GM23338 (cell line): ENCODE data around the gene SPINK6. TPM values are rescaled to one million over a fixed set of nuclear protein-coding genes. Genes with fewer than 3 reads are reported as not detected.
A peak's percentile ranks its signal among the peaks of the same experiment; 100 is the strongest.

Experiments
- ATAC-seq: fragments of 200-7000 bp; cut with Tn5 transposase; 3 replicates; pipeline ENCODE4 v1.9.1; 2020
- DNase-seq: peaks from one replicate; pipeline ENCODE4 v3.0.0-alpha.2; 2015; ENCODE audit warnings: low spot score
- H2AFZ ChIP-seq: fragments of 200-600 bp; sonication (generic); 2 replicates; pipeline ENCODE4 v1.8.0; 2016; ENCODE audit warnings: antibody characterized with exemption, mild to moderate bottlenecking, moderate library complexity
- H3F3A ChIP-seq: fragments of 200-600 bp; sonication (generic); replicated peaks from 2 replicates; pipeline ENCODE4 v1.8.0; 2017; ENCODE audit warnings: antibody characterized with exemption, mixed run types, low read depth
- H3K27ac ChIP-seq: fragments of 200-600 bp; sonication (generic); 2 replicates; pipeline ENCODE4 v1.6.1; 2016; ENCODE audit warnings: low read depth
- H3K27me3 ChIP-seq: fragments of 200-600 bp; sonication (generic); 2 replicates; pipeline ENCODE4 v1.8.0; 2016; ENCODE audit warnings: mild to moderate bottlenecking, mixed run types, moderate library complexity; ENCODE audit not compliant: insufficient read depth
- H3K36me3 ChIP-seq: fragments of 200-600 bp; sonication (generic); 2 replicates; pipeline ENCODE4 v1.8.0; 2016; ENCODE audit warnings: mild to moderate bottlenecking; ENCODE audit not compliant: insufficient read depth
- H3K4me1 ChIP-seq: fragments of 200-600 bp; sonication (generic); 2 replicates; pipeline ENCODE4 v1.8.0; 2016; ENCODE audit warnings: mild to moderate bottlenecking, moderate library complexity; ENCODE audit not compliant: insufficient read depth
- H3K4me2 ChIP-seq: fragments of 200-600 bp; sonication (generic); 2 replicates; pipeline ENCODE4 v1.7.1; 2017; ENCODE audit warnings: mixed run types
- H3K4me3 ChIP-seq: fragments of 200-600 bp; sonication (generic); 2 replicates; pipeline ENCODE4 v1.6.1; 2016; ENCODE audit warnings: mixed run types
- H3K79me2 ChIP-seq: fragments of 200-600 bp; sonication (generic); replicated peaks from 2 replicates; pipeline ENCODE4 v1.8.0; 2017; ENCODE audit warnings: mild to moderate bottlenecking; ENCODE audit not compliant: insufficient read depth
- H3K9me2 ChIP-seq: fragments of 200-600 bp; sonication (generic); 2 replicates; pipeline ENCODE4 v1.8.0; 2017; ENCODE audit not compliant: insufficient read depth
- H4K20me1 ChIP-seq: fragments of 200-600 bp; sonication (generic); replicated peaks from 2 replicates; pipeline ENCODE4 v1.8.0; 2017; ENCODE audit warnings: mild to moderate bottlenecking; ENCODE audit not compliant: insufficient read depth
- H3K27ac Mint-ChIP-seq: 2 replicates; pipeline ENCODE4 v1.8.0; 2020; ENCODE audit warnings: inconsistent platforms, mild to moderate bottlenecking, moderate library complexity, mixed read lengths
- H3K27me3 Mint-ChIP-seq: 3 replicates; pipeline ENCODE4 v1.8.0; 2022; ENCODE audit warnings: low read depth, mild to moderate bottlenecking, moderate library complexity, mixed read lengths, inconsistent platforms; ENCODE audit not compliant: insufficient read depth, poor library complexity
- H3K36me3 Mint-ChIP-seq: 3 replicates; pipeline ENCODE4 v1.8.0; 2021; ENCODE audit warnings: low read depth, mild to moderate bottlenecking, inconsistent platforms, moderate library complexity, mixed read lengths
- H3K4me1 Mint-ChIP-seq: 3 replicates; pipeline ENCODE4 v1.8.0; 2020; ENCODE audit warnings: mild to moderate bottlenecking, inconsistent platforms, mixed read lengths
- H3K4me3 Mint-ChIP-seq: 3 replicates; pipeline ENCODE4 v1.8.0; 2021; ENCODE audit warnings: moderate library complexity, mild to moderate bottlenecking, inconsistent platforms, mixed read lengths
- H3K9me3 Mint-ChIP-seq: 3 replicates; pipeline ENCODE4 v1.8.0; 2020; ENCODE audit warnings: moderate library complexity, mild to moderate bottlenecking, inconsistent platforms, mixed read lengths
- CREB1 ChIP-seq: fragments of 250-450 bp; sonication (Bioruptor Pico); IDR thresholded peaks from 2 replicates; pipeline ENCODE4 v1.5.0; 2020; ENCODE audit warnings: low read depth, mild to moderate bottlenecking, moderate library complexity
- CTCF ChIP-seq, 2 experiments: fragments of 200-600 bp in 1 of 2; sonication (generic) in 1 of 2; conservative IDR thresholded peaks; 2 replicates each; pipeline versions ENCODE4 v1.5.1 to v1.6.1; 2016 to 2017; ENCODE audit warnings: antibody characterized with exemption in 2 of 2, low read depth in 2 of 2, mild to moderate bottlenecking in 2 of 2, moderate library complexity in 1 of 2
- EZH2 ChIP-seq: fragments of 200-600 bp; sonication (generic); IDR thresholded peaks from one replicate; pipeline ENCODE4 v1.8.0; 2017; ENCODE audit warnings: antibody characterized with exemption, mild to moderate bottlenecking, low read depth; ENCODE audit not compliant: unreplicated experiment
- EZH2phosphoT487 ChIP-seq: fragments of 200-600 bp; sonication (generic); IDR thresholded peaks from one replicate; pipeline ENCODE4 v1.8.1; 2018; ENCODE audit warnings: antibody characterized with exemption; ENCODE audit not compliant: unreplicated experiment
- NANOG ChIP-seq: IDR thresholded peaks from 2 replicates; pipeline ENCODE4 v1.6.1; 2016; ENCODE audit warnings: antibody characterized with exemption, borderline replicate concordance
- POLR2AphosphoS5 ChIP-seq: IDR thresholded peaks from 2 replicates; pipeline ENCODE4 v1.6.1; 2016; ENCODE audit warnings: antibody characterized with exemption, low read depth
- REST ChIP-seq: IDR thresholded peaks from one replicate; pipeline ENCODE4 v1.6.1; 2018; ENCODE audit warnings: antibody characterized with exemption; ENCODE audit not compliant: unreplicated experiment
- STAT1 ChIP-seq: IDR thresholded peaks from one replicate; pipeline ENCODE4 v1.6.1; 2016; ENCODE audit warnings: antibody characterized with exemption; ENCODE audit not compliant: unreplicated experiment
- ZNF114 ChIP-seq: fragments of 250-450 bp; sonication (Bioruptor Pico); IDR thresholded peaks from 2 replicates; pipeline ENCODE4 v1.5.0; 2020; ENCODE audit warnings: mild to moderate bottlenecking, moderate library complexity
- ZNF331 ChIP-seq: fragments of 250-450 bp; sonication (Bioruptor Pico); IDR thresholded peaks from 2 replicates; pipeline ENCODE4 v1.5.0; 2020; ENCODE audit warnings: low read depth, mild to moderate bottlenecking, moderate library complexity
- ZNF462 ChIP-seq: fragments of 250-450 bp; sonication (Bioruptor Pico); IDR thresholded peaks from 2 replicates; pipeline ENCODE4 v1.5.0; 2020; ENCODE audit warnings: mild to moderate bottlenecking, moderate library complexity
- polyA plus RNA-seq: library from polyadenylated mRNA; unstranded; fragments of >200 nt; fragmentation: Nextera tagmentation; extraction: Ambion mirVana; gene quantifications from 2 replicates; pipeline ENCODE4 v1.2.1, GENCODE V29; 2016
- total RNA-seq: library from RNA; depleted of rRNA; stranded (reverse); fragments of >200 nt; shearing (Covaris generic); gene quantifications from 2 replicates; pipeline ENCODE4 v1.2.3, GENCODE V29; 2014

Gene SPINK6
- total and polyA plus RNA-seq, 2 experiments from 2014 or later = 0.53 TPM; not detected in 1

- Histone ChIP-seq H3K4me2 (no peak overlapping the region), H3K4me1 (no peaks in the 10 kb centered on the region), H3K36me3 (no peaks in the 10 kb centered on the region), H3F3A (no peaks in the 10 kb centered on the region), H3K27me3 (no peaks in the 10 kb centered on the region), H3K79me2 (no peaks in the 10 kb centered on the region), H3K4me3 (no peak overlapping the region), H2AFZ (no peak overlapping the region), H4K20me1 (no peaks in the 10 kb centered on the region), H3K27ac (no peak overlapping the region), H3K9me2 (no peaks in the 10 kb centered on the region)
- Mint-ChIP-seq H3K27me3 (no peaks in the 10 kb centered on the region), H3K4me3 (no peak overlapping the region), H3K9me3 (no peaks in the 10 kb centered on the region; the same call in 2 of the 3 replicates), H3K4me1 (no peaks in the 10 kb centered on the region), H3K36me3 (peaks cover 2% of the 10 kb centered on the region; the same call in 1 of the 3 replicates), H3K27ac (no peak overlapping the region)
- ATAC-seq = no peak
- DNase-seq = no peak
- no peak for TF ChIP-seq POLR2AphosphoS5
- TF ChIP-seq CREB1 (CRISPR knock-in tag) = no peak
These were observed 40.8 kb upstream of the SPINK6 start for GRCh38 chr5:148162038-148162437.

GRCh38 chr5:148163345-148163744 lies 39.5 kb upstream of the SPINK6 start:
- Mint-ChIP-seq H3K27me3 (no peaks in the 10 kb centered on the region), H3K4me1 (no peaks in the 10 kb centered on the region), H3K4me3 (no peak overlapping the region), H3K27ac (no peak overlapping the region), H3K36me3 (peaks cover 2% of the 10 kb centered on the region; the same call in 1 of the 3 replicates), H3K9me3 (no peaks in the 10 kb centered on the region; the same call in 2 of the 3 replicates)
- H3K27ac ChIP-seq = no peak overlapping the region
- H3K79me2 ChIP-seq = no peaks in the 10 kb centered on the region
- H2AFZ ChIP-seq = no peak overlapping the region
- H3K4me2 ChIP-seq = no peak overlapping the region
- no peaks in the 10 kb centered on the region for H3K9me2 ChIP-seq
- no peaks in the 10 kb centered on the region for H3K27me3 ChIP-seq
- ATAC-seq = peak; percentile 83
- no peaks in the 10 kb centered on the region for H3K4me1 ChIP-seq
- H4K20me1 ChIP-seq = no peaks in the 10 kb centered on the region
- H3K4me3 ChIP-seq = no peak overlapping the region
- no peaks in the 10 kb centered on the region for H3K36me3 ChIP-seq
- H3F3A ChIP-seq = no peaks in the 10 kb centered on the region
- peak; percentile 38 for DNase-seq
- TF ChIP-seq NANOG (no peak), STAT1 (no peak), REST (no peak), ZNF114 (CRISPR knock-in tag) (no peak), EZH2 (no peak), EZH2phosphoT487 (no peak), CTCF (conservative IDR thresholded peaks at IDR 0.05; ENCODE audit: low read depth in 2 of 2) (no peak; a peak in 1 of 4 replicates), ZNF462 (CRISPR knock-in tag) (no peak), ZNF331 (CRISPR knock-in tag) (no peak)
